ENCODE measurements around the gene ZNF598.

- TF ChIP-seq CTCF (IDR thresholded peaks at IDR 0.05) (no peak), EP300 (IDR thresholded peaks at IDR 0.05) (no peak), POLR2AphosphoS5 (IDR thresholded peaks at IDR 0.05) (no peak)
Measured at GRCh38 chr16:1980770-1981087, 28.9 kb downstream of the ZNF598 start.

Data from upper lobe of left lung (tissue), 4 donors.